SJSA1 (cell line): ENCODE data around the gene AMACR. TPM values are rescaled to one million over a fixed set of nuclear protein-coding genes. Genes with fewer than 3 reads are reported as not detected.
"Not testable (repeated sequence)": the region's sequence is repeated elsewhere in the genome, so short reads cannot be mapped to it uniquely, and the experiment has no call there.

Experiments used
- DNase-seq, 2 experiments: peaks; one replicate each; pipeline ENCODE4 v3.0.0-alpha.2; 2015 to 2020; ENCODE audit warnings: low spot score in 2 of 2, low read depth in 1 of 2
- H3K27ac ChIP-seq: fragments of 250-450 bp; sonication (Bioruptor Pico); 2 replicates; pipeline ENCODE4 v1.5.1; 2020; ENCODE audit warnings: mild to moderate bottlenecking, moderate library complexity
- H3K27me3 ChIP-seq: fragments of 250-450 bp; sonication (Bioruptor Pico); replicated peaks from 2 replicates; pipeline ENCODE4 v1.5.1; 2020; ENCODE audit warnings: mild to moderate bottlenecking, moderate library complexity
- H3K36me3 ChIP-seq: fragments of 250-450 bp; sonication (Bioruptor Pico); 2 replicates; pipeline ENCODE4 v1.5.1; 2020; ENCODE audit warnings: mild to moderate bottlenecking
- H3K4me1 ChIP-seq: fragments of 250-450 bp; sonication (Bioruptor Pico); replicated peaks from 2 replicates; pipeline ENCODE4 v1.6.1; 2021; ENCODE audit warnings: mild to moderate bottlenecking
- H3K4me3 ChIP-seq: fragments of 250-450 bp; sonication (Bioruptor Pico); 2 replicates; pipeline ENCODE4 v1.5.1; 2020; ENCODE audit warnings: mild to moderate bottlenecking
- H3K9me3 ChIP-seq: fragments of 250-450 bp; sonication (Bioruptor Pico); replicated peaks from 2 replicates; pipeline ENCODE4 v1.5.1; 2020; ENCODE audit warnings: mild to moderate bottlenecking
- total RNA-seq: library from RNA; depleted of rRNA; stranded (reverse); fragments of >200 nt; shearing (Covaris generic); gene quantifications from 2 replicates; pipeline ENCODE4 v1.2.3, GENCODE V29; 2014

Gene AMACR
- total RNA-seq, 1 experiment from 2014 or later = 5.9 TPM

DNA sequence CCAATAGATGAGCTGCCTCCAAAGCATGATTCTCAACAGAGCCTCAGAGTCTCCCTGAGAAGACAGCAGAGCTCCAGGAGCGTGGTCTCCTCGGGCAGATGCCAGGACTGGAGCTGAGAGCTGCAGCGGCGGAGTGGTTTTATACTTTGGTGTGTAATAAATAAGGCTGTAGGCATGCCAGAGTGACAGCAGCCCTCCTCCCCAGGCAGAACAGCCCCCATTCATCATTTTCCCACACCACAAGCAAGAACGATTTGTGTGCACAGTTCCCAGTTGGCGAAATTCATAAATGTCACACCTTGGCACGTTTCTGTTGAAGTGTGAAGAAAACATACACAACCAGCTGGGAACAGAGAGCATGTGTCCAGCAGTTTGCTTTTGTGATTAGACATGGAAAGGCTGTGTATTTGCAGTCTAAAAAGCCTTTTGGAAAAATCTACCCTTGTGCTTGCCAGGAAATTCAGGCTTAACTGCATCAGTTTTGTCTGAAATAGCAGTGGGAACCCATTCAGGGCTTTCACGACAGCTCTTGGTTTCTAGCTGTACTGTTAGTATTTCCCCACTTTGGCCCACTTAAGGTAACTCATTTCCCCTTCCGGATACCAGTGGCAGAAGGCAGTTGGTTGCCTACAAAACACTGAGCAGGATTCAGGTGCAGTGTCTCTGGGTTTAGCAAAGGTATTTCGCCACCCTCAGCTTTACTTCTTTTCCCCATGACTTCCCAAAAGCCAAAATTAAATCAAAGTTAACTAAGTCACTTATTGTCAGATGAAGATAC lies 35.4 kb upstream of the AMACR start, which contains the start of gene C1QTNF3:
TSS of gene C1QTNF3 (minus strand) at position 115 of the 778 bp plus-strand sequence. CDS start at position 27, 88 bp downstream.
- DNase-seq = no peak

GRCh38 chr5:34042321-34042720 lies 34.5 kb upstream of the AMACR start:
- no peak for DNase-seq
- H3K4me1 ChIP-seq = peaks cover 4% of the 10 kb centered on the region; the same call in 1 of the 2 replicates
- H3K36me3 ChIP-seq = no peaks in the 10 kb centered on the region
- H3K27me3 ChIP-seq = no peaks in the 10 kb centered on the region
- no peak overlapping the region for H3K4me3 ChIP-seq
- H3K9me3 ChIP-seq = no peaks in the 10 kb centered on the region
- H3K27ac ChIP-seq = no peak overlapping the region

More for the DNA sequence above, 35.4 kb upstream of the AMACR start, which contains the start of gene C1QTNF3:
- Histone ChIP-seq H3K9me3 (no peaks in the 10 kb centered on the region), H3K4me1 (peaks cover 4% of the 10 kb centered on the region; the same call in 1 of the 2 replicates), H3K27me3 (no peaks in the 10 kb centered on the region), H3K36me3 (no peaks in the 10 kb centered on the region), H3K4me3 (no peak within 1 kb of the TSS), H3K27ac (no peak within 1 kb of the TSS)

GRCh38 chr5:34041247-34041972 lies 33.6 kb upstream of the AMACR start:
- Histone ChIP-seq H3K27me3 (no peaks in the 10 kb centered on the region), H3K36me3 (no peaks in the 10 kb centered on the region), H3K4me3 (no peak overlapping the region), H3K4me1 (peaks cover 4% of the 10 kb centered on the region; the same call in 1 of the 2 replicates), H3K27ac (no peak overlapping the region), H3K9me3 (no peaks in the 10 kb centered on the region)
- DNase-seq = no peak

- Histone ChIP-seq H3K27me3 (no peaks in the 10 kb centered on the region), H3K36me3 (no peaks in the 10 kb centered on the region), H3K9me3 (no peaks in the 10 kb centered on the region), H3K4me1 (no peaks in the 10 kb centered on the region), H3K27ac (no peak overlapping the region), H3K4me3 (no peak overlapping the region)
- no peak for DNase-seq
Observed at GRCh38 chr5:34040472-34040871, 32.6 kb upstream of the AMACR start.

DNA sequence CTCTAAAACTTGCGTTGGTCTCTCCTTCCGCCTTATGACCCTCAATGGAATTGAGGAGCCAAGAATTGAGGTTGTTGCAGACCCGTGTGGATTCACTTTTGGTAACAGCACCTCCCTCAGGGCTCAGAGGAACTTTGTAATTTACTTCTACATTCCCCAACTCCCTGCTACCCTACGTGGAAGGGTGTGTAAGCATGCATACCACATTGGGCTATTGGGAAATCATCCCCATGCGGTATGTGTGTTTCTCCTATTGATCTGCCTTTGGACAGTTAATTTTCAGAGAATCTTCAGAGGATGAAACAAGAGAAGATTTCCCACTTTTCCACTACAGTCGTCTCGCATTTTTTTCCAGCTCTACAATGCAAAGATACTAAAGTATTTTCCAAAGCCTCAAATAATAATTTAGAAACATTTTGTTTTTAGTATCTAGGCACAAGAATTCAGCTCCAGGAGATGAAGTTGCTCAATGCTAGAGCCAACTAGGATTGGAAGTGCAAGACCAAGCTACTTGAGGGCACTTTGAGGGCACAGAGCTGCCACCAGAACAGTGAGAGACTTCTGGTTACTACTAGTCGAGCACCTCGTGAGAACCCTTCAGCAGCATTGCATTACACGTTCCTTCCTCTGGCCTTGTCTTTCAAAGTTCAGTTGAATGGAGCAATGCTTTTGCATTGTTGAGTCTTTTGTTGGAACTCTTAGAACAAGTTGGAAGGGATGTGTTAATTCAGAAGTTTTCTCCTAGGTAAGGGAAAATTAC lies 31.7 kb upstream of the AMACR start:
- H3K36me3 ChIP-seq = no peaks in the 10 kb centered on the region
- H3K9me3 ChIP-seq = no peaks in the 10 kb centered on the region
- H3K4me3 ChIP-seq = no peak overlapping the region
- DNase-seq = no peak
- H3K27me3 ChIP-seq = no peaks in the 10 kb centered on the region
- H3K4me1 ChIP-seq = no peaks in the 10 kb centered on the region
- no peak overlapping the region for H3K27ac ChIP-seq

- H3K4me3 ChIP-seq = no peak overlapping the region
- no peaks in the 10 kb centered on the region for H3K36me3 ChIP-seq
- no peak for DNase-seq
- no peaks in the 10 kb centered on the region for H3K9me3 ChIP-seq
- no peaks in the 10 kb centered on the region for H3K27me3 ChIP-seq
- H3K27ac ChIP-seq = no peak overlapping the region
- no peaks in the 10 kb centered on the region for H3K4me1 ChIP-seq
Observed at GRCh38 chr5:34038838-34039237, 31.0 kb upstream of the AMACR start.

GRCh38 chr5:34038390-34038789 lies 30.5 kb upstream of the AMACR start:
- Histone ChIP-seq H3K36me3 (no peaks in the 10 kb centered on the region), H3K4me1 (no peaks in the 10 kb centered on the region), H3K27me3 (no peaks in the 10 kb centered on the region), H3K27ac (no peak overlapping the region), H3K9me3 (no peaks in the 10 kb centered on the region), H3K4me3 (no peak overlapping the region)
- DNase-seq = no peak

GRCh38 chr5:34037726-34038125 lies 29.9 kb upstream of the AMACR start:
- H3K27ac ChIP-seq = no peak overlapping the region
- no peak overlapping the region for H3K4me3 ChIP-seq
- H3K27me3 ChIP-seq = no peaks in the 10 kb centered on the region
- no peak for DNase-seq
- H3K4me1 ChIP-seq = no peaks in the 10 kb centered on the region
- no peaks in the 10 kb centered on the region for H3K9me3 ChIP-seq
- H3K36me3 ChIP-seq = no peaks in the 10 kb centered on the region

DNA sequence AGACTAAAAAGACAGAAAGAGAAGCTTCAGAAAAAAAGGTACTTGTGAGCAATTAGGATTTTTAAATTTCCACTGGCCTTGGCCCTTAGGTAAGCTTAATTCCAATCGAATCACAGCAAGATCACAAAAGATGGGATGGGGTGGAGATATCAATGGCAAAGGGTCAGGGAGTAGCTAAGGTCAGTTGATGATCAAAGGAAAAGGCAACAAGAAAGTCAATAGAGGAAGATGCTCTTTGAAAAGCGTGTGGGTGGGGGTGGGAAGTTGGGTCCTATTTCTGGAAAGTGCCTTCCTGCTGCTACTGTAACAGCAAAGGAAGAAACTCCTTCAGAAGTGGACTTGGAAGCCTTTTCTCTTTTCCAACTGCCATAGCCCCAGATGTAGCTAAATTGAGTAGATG lies 27.9 kb upstream of the AMACR start:
- Histone ChIP-seq H3K27me3 (no peaks in the 10 kb centered on the region), H3K27ac (no peak overlapping the region)
- no peak for DNase-seq

DNA sequence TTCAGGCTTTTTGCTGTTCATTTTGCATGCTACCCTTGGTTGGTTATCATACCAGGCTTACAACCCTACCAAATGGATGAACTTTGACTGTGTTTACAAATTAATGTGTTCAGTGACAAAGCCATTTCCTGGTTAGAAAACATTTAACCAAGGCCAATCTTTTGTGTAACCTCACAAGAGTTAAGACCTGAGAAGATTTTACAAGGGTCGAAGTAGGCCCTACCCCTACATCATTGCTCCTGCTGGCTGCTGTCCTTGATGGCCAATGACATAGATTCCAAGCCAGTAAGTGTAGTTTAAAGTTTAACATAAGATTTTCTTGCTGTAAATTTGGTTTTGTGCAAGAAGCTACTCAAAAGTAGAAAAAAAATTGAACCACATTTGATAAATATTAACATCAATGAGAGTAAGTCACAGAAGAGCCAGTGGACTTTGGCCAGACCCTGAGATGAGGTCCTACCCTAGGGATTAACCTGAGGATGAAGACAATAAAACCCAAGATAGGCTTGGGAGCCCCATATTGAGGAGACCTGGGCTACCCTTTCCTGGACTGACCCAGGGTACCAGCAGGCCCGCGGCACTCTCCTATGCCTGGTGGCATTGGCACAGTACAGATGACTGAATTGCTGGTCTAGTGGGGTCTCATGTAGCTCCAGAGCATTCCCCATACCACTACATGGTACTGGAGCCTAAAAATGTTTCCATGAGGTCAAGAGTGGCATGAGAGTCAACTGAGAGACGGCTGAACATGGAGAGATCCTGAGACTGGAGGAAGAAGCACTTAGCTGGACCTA lies 26.9 kb upstream of the AMACR start:
- no peak for DNase-seq
- H3K27me3 ChIP-seq = no peaks in the 10 kb centered on the region
- H3K36me3 ChIP-seq = no peaks in the 10 kb centered on the region
- no peaks in the 10 kb centered on the region for H3K4me1 ChIP-seq
- H3K9me3 ChIP-seq = no peaks in the 10 kb centered on the region
- no peak overlapping the region for H3K4me3 ChIP-seq
- H3K27ac ChIP-seq = no peak overlapping the region

More for the DNA sequence above, 27.9 kb upstream of the AMACR start:
- Histone ChIP-seq H3K36me3 (no peaks in the 10 kb centered on the region), H3K9me3 (no peaks in the 10 kb centered on the region), H3K4me3 (no peak overlapping the region), H3K4me1 (no peaks in the 10 kb centered on the region)

DNA sequence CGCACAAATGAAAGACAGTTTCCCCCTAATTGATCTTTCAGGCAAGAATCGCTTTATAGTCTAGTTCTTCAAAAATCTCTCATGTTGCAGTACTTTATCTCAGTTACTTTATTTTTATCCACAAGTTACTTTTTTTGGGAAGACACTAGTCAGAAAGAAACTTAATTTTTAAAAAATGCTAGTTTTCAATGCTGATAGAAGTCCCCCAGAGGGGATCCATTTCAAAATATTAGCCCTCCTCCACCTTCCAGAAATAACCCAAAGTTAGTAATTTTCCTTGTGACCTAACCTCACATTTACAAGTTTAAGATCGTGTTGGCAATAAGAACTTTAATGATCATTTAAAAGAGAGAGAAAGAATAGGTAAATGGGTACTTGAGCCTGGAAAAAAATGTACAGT lies 24.1 kb upstream of the AMACR start:
- no peaks in the 10 kb centered on the region for H3K36me3 ChIP-seq
- H3K4me3 ChIP-seq = no peak overlapping the region
- H3K27me3 ChIP-seq = no peaks in the 10 kb centered on the region
- DNase-seq = no peak
- H3K9me3 ChIP-seq = no peaks in the 10 kb centered on the region
- H3K4me1 ChIP-seq = no peaks in the 10 kb centered on the region
- H3K27ac ChIP-seq = no peak overlapping the region

GRCh38 chr5:34031117-34031516 lies 23.3 kb upstream of the AMACR start:
- Histone ChIP-seq H3K4me3 (no peak overlapping the region), H3K36me3 (no peaks in the 10 kb centered on the region), H3K27ac (no peak overlapping the region), H3K9me3 (no peaks in the 10 kb centered on the region), H3K4me1 (no peaks in the 10 kb centered on the region), H3K27me3 (no peaks in the 10 kb centered on the region)
- no peak for DNase-seq

- H3K4me1 ChIP-seq, H3K27ac ChIP-seq, DNase-seq, H3K36me3 ChIP-seq, H3K27me3 ChIP-seq, H3K4me3 ChIP-seq, H3K9me3 ChIP-seq: not testable (repeated sequence)
Observed at GRCh38 chr5:34030585-34030984, 22.7 kb upstream of the AMACR start.
